Tibial artery (tissue), 4 donors: ENCODE data around the gene IFNA5.

Experiments used
- DNase-seq, 2 donors: peaks; one replicate each; pipeline ENCODE4 v3.0.0-alpha.2; 2019
- H3K27ac ChIP-seq, 2 donors: fragments of 200-600 bp; sonication (generic) in 1 of 2; 1 replicate in 1 of 2; 2 replicates in 1 of 2; pipeline ENCODE4 v1.5.1; 2018 to 2019; ENCODE audit warnings: mild to moderate bottlenecking in 1 of 2
- H3K27me3 ChIP-seq, 2 donors: fragments of 200-600 bp; sonication (generic) in 1 of 2; one replicate each; pipeline versions ENCODE4 v1.5.1 to v1.6.0; 2016 to 2019
- H3K36me3 ChIP-seq, 3 donors: fragments of 200-600 bp; sonication (generic) in 2 of 3; one replicate each; pipeline ENCODE4 v1.5.1; 2016 to 2019; ENCODE audit warnings: mild to moderate bottlenecking in 2 of 3
- H3K4me1 ChIP-seq, 4 donors: fragments of 200-600 bp; sonication (generic) in 2 of 4; 1 replicate in 3 of 4; 2 replicates in 1 of 4; pipeline ENCODE4 v1.5.1; 2016 to 2019
- H3K4me3 ChIP-seq, 2 donors: fragments of 200-600 bp; sonication (generic) in 1 of 2; 1 replicate in 1 of 2; 2 replicates in 1 of 2; pipeline ENCODE4 v1.5.1; 2018 to 2019; ENCODE audit warnings: mild to moderate bottlenecking in 2 of 2
- H3K9me3 ChIP-seq, 3 donors: fragments of 200-600 bp; sonication (generic) in 1 of 3; one replicate each; pipeline ENCODE4 v1.5.1; 2016 to 2019
- intact Hi-C: fragments of 100-400 bp; cut with DNase I; formaldehyde crosslinking; loops from one replicate; pipeline ENCODE4 v1.15.0; 2023; ENCODE audit warnings: low total_unique reads
- TF ChIP-seq, protein P1 (sequence below), 2 experiments: fragments of 200-600 bp in 1 of 2; fragments of 450-650 bp in 1 of 2; IDR thresholded peaks; one replicate each; pipeline ENCODE4 v1.5.1; 2017 to 2019; ENCODE audit warnings: antibody characterized with exemption in 2 of 2, mild to moderate bottlenecking in 1 of 2, moderate library complexity in 1 of 2

Gene IFNA5

GRCh38 chr9:21314152-21314551, 9.0 kb upstream of the IFNA5 start:
- Histone ChIP-seq H3K4me3 (no peak overlapping the region), H3K27me3 (no peaks in the 10 kb centered on the region), H3K9me3 (no peaks in the 10 kb centered on the region), H3K36me3 (no peaks in the 10 kb centered on the region), H3K4me1 (peaks cover 0 to 13% (median 0%) of the 10 kb centered on the region in 4 donors), H3K27ac (no peak overlapping the region)
- intact Hi-C loops: no loop called here
- TF ChIP-seq, protein P1, sequence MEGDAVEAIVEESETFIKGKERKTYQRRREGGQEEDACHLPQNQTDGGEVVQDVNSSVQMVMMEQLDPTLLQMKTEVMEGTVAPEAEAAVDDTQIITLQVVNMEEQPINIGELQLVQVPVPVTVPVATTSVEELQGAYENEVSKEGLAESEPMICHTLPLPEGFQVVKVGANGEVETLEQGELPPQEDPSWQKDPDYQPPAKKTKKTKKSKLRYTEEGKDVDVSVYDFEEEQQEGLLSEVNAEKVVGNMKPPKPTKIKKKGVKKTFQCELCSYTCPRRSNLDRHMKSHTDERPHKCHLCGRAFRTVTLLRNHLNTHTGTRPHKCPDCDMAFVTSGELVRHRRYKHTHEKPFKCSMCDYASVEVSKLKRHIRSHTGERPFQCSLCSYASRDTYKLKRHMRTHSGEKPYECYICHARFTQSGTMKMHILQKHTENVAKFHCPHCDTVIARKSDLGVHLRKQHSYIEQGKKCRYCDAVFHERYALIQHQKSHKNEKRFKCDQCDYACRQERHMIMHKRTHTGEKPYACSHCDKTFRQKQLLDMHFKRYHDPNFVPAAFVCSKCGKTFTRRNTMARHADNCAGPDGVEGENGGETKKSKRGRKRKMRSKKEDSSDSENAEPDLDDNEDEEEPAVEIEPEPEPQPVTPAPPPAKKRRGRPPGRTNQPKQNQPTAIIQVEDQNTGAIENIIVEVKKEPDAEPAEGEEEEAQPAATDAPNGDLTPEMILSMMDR (IDR thresholded peaks at IDR 0.05): no peak
- no peak for DNase-seq

DNA sequence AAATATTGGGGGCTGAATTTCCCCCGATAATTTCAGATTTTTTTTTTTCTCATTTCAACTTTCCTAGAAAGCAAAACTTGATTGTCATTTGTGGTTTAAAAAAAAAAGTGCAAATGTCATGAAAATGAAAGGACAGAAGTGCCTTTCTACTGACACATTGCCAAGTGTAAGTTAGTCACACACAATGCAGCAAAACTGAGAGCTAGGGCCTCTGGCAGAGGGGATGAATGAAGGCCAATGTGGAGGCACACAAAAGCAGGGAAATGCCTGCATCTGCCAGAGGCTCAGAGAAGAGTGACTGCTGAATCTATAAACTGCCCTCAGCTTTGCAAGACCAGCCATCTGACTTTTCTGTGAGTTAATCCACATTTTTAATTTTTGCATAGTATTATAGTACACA, 6.8 kb upstream of the IFNA5 start:
- H3K4me1 ChIP-seq: peaks cover 0 to 8% (median 0%) of the 10 kb centered on the region in 4 donors
- TF ChIP-seq, protein P1 (IDR thresholded peaks at IDR 0.05): no peak
- H3K4me3 ChIP-seq: no peak overlapping the region
- DNase-seq: no peak
- H3K27ac ChIP-seq: no peak overlapping the region
- H3K9me3 ChIP-seq: no peaks in the 10 kb centered on the region
- no peaks in the 10 kb centered on the region for H3K27me3 ChIP-seq
- intact Hi-C loops: no loop called here
- H3K36me3 ChIP-seq: no peaks in the 10 kb centered on the region

- H3K36me3 ChIP-seq: no peaks in the 10 kb centered on the region
- no peaks in the 10 kb centered on the region for H3K4me1 ChIP-seq
- DNase-seq: no peak
- no peak overlapping the region for H3K27ac ChIP-seq
- no peaks in the 10 kb centered on the region for H3K27me3 ChIP-seq
- no peaks in the 10 kb centered on the region for H3K9me3 ChIP-seq
- intact Hi-C loops: no loop called here
- TF ChIP-seq, protein P1 (IDR thresholded peaks at IDR 0.05): no peak
- no peak overlapping the region for H3K4me3 ChIP-seq
Observed at GRCh38 chr9:21295992-21296391, 9.1 kb downstream of the IFNA5 start.

- no peak overlapping the region for H3K4me3 ChIP-seq
- no peaks in the 10 kb centered on the region for H3K27me3 ChIP-seq
- no peak for DNase-seq
- intact Hi-C loops: no loop called here
- H3K36me3 ChIP-seq: no peaks in the 10 kb centered on the region
- no peaks in the 10 kb centered on the region for H3K9me3 ChIP-seq
- TF ChIP-seq, protein P1 (IDR thresholded peaks at IDR 0.05): no peak
- no peaks in the 10 kb centered on the region for H3K4me1 ChIP-seq
- no peak overlapping the region for H3K27ac ChIP-seq
Observed at GRCh38 chr9:21294904-21295538, 10.1 kb downstream of the IFNA5 start.

GRCh38 chr9:21294364-21294774, 10.7 kb downstream of the IFNA5 start:
- Histone ChIP-seq H3K4me3 (no peak overlapping the region), H3K9me3 (no peaks in the 10 kb centered on the region), H3K4me1 (no peaks in the 10 kb centered on the region), H3K27ac (no peak overlapping the region), H3K36me3 (no peaks in the 10 kb centered on the region), H3K27me3 (no peaks in the 10 kb centered on the region)
- no peak for DNase-seq
- TF ChIP-seq, protein P1 (IDR thresholded peaks at IDR 0.05): no peak
- intact Hi-C loops: no loop called here

DNA sequence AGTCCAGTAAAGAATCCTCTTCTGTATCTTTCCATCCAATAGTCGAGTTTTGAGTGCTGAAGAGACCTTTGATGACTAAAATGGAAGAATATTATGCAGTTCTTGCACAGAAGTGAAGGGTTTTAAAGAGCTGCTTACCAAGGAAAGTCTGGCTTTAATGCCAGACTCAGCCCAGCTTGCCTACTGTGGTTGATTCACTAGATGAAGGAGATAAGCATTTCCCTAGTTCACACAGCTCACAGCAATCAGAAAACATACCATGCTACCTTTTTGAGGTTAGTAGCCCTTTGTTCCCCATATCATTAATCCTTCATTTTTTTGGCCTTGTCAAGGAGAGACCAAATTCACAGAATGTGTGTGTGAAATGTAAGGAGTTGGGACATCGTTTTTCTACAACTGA, 15.3 kb downstream of the IFNA5 start:
- H3K9me3 ChIP-seq: no peaks in the 10 kb centered on the region
- TF ChIP-seq, protein P1 (IDR thresholded peaks at IDR 0.05): no peak

More for the DNA sequence above, 15.3 kb downstream of the IFNA5 start:
- DNase-seq: no peak
- Histone ChIP-seq H3K4me3 (no peak overlapping the region), H3K27ac (no peak overlapping the region), H3K27me3 (no peaks in the 10 kb centered on the region), H3K4me1 (no peaks in the 10 kb centered on the region), H3K36me3 (no peaks in the 10 kb centered on the region)
- intact Hi-C loops: no loop called here
